D721Med (cell line): ENCODE measurements around the gene TRAPPC1.
A peak's percentile ranks its signal among the peaks of the same experiment; 100 is the strongest.

Source experiments
- DNase-seq: peaks from one replicate; pipeline ENCODE4 v3.0.0; 2011; ENCODE audit warnings: low spot score; ENCODE audit not compliant: insufficient read length
- FAIRE-seq: peaks from 2 replicates; lab custom pipeline; 2011; peaks lifted over from hg19 to GRCh38; lab: Jason Lieb, UNC
- CTCF ChIP-seq: IDR thresholded peaks from 2 replicates; pipeline ENCODE4 v1.5.1; 2012; ENCODE audit warnings: mild to moderate bottlenecking, control low read depth; ENCODE audit not compliant: insufficient read depth; ENCODE audit errors: missing control alignments

TRAPPC1 gene

GRCh38 chr17:7887482-7888183 is 44.1 kb downstream of the TRAPPC1 start:
- DNase-seq (peak; percentile 91), FAIRE-seq (no peak)
- TF ChIP-seq CTCF = no peak

GRCh38 chr17:7887038-7887481 is 44.7 kb downstream of the TRAPPC1 start:
- no peak for FAIRE-seq
- TF ChIP-seq CTCF = no peak
- no peak for DNase-seq

GRCh38 chr17:7886227-7887037 is 45.3 kb downstream of the TRAPPC1 start:
- TF ChIP-seq CTCF = no peak
- FAIRE-seq = no peak
- DNase-seq = no peak

- no peak for FAIRE-seq
- no peak for TF ChIP-seq CTCF
- no peak for DNase-seq
These were observed 46.1 kb downstream of the TRAPPC1 start for GRCh38 chr17:7885367-7886226.

- TF ChIP-seq CTCF = no peak
- no peak for DNase-seq
These were observed 47.0 kb downstream of the TRAPPC1 start for GRCh38 chr17:7884581-7885366.

GRCh38 chr17:7883781-7884386 is 47.9 kb downstream of the TRAPPC1 start:
- no peak for DNase-seq
- FAIRE-seq = no peak
- TF ChIP-seq CTCF = no peak

More at GRCh38 chr17:7884581-7885366, 47.0 kb downstream of the TRAPPC1 start:
- no peak for FAIRE-seq
